Esophagus mucosa (tissue), 1 donor: ENCODE measurements around the gene LRRC47. TPM values are rescaled to one million over a fixed set of nuclear protein-coding genes. Genes with fewer than 3 reads are reported as not detected.
A peak's percentile ranks its signal among the peaks of the same experiment; 100 is the strongest.

ENCODE experiments used
- ATAC-seq: fragments of 200-7000 bp; cut with Tn5 transposase; one replicate; pipeline ENCODE4 v1.9.1; 2020
- total RNA-seq: library from RNA; stranded (reverse); gene quantifications from one replicate; pipeline ENCODE4 v1.2.4, GENCODE V29; 2023
- donor health status: DM: yes; HTN: yes; CAD: no.

LRRC47 gene
- total RNA-seq, 1 donor from 2014 or later = 38.6 TPM

- ATAC-seq = no peak
Measured at GRCh38 chr1:3785456-3786157, 10.7 kb downstream of the LRRC47 start.

- ATAC-seq = no peak
Measured at GRCh38 chr1:3785045-3785444, 11.3 kb downstream of the LRRC47 start.

DNA sequence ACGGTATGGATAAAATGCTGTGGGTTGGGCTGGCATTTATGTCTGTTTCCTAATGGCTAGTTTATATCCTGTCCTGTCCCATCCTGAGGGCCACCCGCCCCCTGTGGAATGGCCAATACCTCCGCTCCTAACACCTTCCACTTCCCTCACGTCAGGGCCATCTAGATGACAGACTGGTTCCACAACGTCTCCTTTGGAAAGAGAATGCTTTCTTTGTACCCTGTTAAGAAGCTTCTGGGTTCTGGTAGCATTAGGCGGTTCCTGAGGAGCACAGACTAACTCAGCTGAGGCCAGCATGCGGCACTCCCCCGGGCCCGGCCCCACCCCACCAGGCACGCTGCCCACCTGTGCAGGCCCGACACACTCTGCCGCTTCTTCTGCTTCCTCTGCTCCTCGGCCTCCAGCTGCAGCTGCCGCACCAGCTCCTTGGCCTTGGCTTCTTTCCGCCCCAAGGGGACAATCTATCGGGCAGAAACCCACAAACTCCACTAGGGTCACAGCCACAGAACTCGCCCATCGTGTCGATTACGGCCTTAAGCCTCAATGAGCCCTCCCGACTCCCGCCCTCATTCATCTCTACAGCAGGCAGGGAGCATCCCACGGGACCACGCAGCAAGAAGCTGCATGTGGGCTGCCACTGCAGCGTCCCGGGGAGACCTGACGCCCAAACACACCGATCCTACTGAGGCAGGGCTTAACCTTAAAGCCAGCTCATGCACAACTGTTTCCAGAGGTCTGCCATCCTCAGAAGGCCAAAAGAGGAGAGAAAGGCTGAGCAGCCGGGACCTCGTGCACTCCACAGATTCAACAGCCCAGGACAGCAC is 12.4 kb downstream of the LRRC47 start:
- no peak for ATAC-seq

DNA sequence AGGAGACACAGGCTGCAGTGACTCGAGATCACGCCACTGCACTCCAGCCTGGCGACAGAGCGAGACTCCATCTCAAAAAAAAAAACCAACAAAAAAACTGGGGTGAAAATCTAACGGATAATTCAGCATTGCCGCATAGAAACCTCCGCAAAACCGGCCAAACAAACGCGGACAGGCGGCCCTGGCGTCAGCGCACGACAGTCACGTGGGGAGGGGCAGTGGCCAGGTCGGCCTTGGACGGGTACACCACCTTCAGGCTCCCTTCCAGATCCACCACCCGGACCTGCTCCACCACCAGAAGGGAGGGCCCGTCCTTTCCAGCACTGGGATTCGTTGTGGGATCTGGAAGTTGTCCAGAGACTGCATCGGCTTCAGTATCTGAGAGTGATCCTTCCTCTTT is 15.4 kb downstream of the LRRC47 start:
- no peak for ATAC-seq

DNA sequence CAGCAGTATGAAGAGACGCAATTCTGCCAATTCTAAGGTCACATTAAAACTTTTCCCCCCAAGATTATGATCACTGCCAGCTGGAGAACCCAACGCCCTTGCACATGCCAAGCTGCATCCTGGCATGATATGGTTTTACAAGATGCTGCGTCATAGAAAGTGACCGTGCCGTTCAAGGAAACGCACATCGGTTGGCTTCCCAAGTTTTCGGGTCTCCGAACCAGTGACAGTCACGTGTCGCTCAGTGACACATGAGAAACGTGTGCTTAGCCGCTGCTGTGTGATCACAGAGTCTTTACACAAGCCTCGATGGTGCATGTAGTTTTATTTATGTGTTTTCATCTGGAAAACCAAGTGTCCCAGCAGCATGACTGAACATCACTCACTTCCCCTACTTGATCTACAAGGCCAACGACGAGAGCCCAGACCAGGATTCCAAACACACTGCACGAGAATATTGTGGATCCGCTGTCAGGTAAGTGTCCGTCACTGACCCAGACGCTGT is 16.3 kb downstream of the LRRC47 start:
- ATAC-seq = no peak

DNA sequence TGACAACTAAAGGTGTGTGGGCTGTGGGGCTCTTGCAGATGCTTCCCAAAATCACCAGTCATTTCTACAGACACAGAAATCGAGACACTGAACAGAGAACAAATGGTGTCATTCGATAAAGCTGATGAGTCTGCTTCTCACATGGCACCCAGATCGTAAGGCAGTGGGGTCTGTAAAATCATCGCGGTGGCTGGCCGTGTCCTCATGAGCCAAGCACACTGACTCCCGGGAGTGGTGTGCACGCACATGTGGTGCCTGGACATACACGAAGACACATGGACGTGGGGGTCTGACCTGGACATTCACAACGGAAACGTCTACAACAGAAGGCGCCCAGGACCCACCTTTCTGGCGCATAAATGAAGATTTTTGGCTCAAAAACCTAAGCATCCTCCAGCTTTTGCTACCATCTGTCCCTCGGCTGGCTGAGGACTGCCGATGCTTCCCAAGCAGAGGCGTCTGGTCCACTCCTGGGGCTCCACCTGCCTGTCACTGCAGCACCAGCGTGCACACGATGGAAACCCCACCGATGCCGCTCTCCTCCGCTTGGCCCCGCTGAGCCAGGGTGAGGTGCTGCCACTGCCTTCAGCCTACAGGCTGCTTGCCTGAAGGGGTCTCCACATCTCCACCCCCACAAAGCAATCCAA is 16.9 kb downstream of the LRRC47 start:
- ATAC-seq = no peak

DNA sequence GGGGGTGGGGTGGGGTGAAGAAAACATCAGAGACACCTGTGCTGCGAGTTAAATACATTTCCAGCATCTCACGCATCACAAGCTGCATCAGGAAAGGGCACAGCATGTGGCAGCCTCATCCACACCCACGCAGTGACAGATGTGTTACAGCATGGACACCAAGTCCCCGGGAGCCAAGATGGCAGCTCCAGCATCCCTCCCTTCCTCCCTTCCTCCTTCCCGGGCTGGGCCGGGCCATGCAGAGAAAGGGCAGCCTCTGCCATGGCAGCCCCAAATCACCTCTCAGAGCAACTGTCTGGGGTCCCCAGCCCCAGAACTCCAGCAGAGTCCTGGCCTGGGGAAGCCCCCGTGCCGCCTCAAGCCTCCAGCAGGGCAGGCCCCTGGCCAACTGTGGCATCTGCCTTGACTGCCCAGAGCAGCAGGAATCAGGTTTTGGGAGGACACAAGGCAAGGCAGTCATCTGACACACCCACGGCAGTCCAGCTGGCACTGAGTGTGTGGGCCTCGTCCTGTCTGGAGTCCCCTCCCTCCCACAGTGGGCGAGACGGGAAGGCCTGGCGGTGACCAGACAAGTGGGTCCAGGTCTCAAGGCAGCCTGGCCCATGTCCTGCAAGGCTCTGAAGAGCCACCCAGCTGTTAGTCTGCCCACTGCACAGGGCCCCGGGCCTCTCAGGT is 17.6 kb downstream of the LRRC47 start:
- no peak for ATAC-seq

DNA sequence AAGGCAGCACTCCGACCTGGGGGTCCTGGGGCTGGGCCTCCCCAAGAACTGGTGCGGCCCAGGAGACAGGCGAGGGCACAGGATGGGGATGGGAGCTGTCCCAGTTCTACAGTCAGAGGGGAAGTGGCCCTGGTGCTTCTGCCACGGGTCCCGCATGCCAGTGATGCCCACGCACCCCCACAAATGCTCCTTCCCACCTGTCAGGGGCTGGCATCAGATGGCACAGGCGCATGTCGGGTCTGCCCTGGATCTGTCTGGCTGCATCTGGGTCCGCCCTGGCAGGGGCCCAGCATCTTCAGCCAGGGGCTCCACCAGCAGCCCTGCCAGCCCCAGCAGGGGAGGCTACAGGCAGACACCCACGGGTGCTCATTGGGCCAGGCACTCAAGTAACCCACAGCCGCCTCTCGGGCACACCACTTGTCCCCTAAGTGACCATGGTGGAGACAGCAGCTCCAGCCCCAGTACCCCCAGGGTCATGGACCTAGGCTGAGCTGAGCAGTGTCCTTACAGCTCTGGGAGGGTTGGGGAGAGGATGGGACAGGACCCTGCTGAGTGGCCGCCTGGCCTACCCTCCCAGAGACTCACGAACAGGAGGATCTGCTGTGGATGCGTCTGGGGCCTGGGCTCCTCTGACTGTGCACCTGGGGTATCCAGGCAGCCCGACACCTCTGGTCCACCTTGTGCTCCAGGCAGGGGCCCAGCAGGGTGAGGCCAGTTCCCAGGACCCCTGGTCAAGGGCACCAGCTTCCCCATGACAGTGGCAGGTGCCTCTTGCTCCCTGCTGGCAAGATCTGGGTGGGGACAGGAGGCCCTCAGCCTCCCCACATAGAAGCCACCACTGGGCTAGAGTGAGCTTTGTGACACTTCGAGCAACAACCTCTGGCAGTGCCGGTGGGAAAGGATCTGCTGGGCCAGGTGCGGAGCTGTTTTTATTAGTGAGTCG is 18.4 kb downstream of the LRRC47 start:
- ATAC-seq = no peak

DNA sequence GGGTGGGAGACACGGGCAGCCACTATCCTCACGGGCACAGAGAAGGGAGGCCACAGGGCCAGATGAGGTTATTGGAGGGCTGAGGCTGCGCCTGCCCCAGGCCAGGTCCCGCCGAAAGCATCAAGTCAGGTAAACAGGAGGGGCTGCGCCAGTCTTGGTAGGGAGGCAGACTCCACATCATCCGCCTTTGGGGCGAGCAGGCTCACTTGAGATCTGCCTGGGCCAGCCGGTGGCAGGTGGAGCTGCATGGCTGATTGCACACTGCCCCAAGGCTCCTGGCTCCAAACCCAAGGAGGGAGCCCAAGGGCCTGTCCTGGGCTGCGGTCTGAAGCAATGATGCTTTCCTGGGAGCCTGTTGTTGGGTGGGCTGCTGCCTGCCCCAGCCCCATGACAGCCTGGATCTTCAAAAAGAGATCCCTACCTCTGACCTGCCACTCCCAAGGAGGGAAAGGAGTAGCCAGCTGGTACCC is 19.2 kb downstream of the LRRC47 start:
- no peak for ATAC-seq

DNA sequence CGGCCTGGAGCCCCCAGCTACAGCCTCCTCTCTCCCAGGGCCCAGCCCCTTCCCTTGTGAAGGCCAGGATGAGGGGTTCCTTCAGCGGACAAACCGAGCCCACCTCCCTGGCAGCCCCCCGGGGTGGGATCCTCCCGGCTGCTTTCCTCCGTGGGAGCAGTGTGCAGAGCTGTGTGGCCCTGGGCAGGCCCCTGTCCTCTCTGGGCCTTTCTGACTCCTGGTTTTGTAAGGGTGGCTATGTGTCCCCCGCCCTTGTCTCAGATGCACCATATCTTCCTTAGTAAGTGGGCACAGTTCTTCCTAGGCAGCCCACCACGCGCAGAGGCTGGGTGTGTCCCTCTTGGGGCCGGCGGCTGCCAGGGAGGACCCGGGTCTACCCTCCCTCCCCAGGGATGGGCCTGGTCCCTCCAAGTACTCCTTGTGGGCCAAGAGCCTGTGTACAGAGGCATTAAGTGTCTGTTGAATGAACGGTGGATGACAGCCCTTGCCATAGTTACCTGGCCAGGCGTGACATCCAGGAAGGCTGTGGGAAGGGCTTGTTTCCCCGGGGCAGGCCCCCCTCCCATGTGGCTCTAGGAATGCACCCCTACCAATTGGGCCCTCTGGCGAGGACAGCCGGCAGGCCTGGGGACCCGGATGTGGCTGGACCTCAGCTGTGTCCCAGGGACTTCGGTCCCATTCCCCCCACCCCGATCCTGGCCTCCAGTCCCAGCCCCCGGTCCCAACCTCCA is 19.9 kb downstream of the LRRC47 start:
- ATAC-seq = peak; percentile 1

DNA sequence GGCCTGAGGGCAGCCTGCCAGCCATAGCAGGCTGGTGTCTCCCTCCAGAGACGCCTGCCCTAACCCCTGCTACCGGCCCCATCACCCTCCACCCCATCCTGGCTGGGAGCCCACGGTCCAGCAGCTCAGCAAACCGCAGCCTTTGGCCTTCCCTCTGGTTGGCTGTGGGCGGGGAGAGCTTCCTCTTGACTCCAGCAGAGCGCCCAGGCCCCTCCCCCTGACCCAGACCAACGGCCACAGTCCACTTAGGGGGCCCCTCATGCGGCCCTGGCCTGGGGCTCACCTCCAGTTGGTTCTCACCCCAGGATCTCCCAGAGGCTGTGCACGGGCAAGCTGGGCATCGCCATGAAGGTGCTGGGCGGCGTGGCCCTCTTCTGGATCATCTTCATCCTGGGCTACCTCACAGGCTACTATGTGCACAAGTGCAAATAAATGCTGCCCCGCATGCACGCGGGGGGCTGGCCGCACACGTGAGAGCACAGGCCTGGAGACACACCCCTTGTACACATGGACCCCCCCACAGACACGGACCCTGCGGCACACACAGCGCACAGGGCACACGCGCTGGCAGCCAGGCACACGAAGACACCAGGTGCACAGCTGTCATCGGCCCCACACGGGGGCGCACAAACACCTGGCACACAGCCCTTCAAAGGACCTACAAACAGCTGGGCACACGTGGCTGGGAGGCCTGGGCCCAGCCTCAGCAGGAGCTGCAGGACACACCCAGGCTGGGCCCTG is 20.6 kb downstream of the LRRC47 start:
- peak; percentile 59 for ATAC-seq

DNA sequence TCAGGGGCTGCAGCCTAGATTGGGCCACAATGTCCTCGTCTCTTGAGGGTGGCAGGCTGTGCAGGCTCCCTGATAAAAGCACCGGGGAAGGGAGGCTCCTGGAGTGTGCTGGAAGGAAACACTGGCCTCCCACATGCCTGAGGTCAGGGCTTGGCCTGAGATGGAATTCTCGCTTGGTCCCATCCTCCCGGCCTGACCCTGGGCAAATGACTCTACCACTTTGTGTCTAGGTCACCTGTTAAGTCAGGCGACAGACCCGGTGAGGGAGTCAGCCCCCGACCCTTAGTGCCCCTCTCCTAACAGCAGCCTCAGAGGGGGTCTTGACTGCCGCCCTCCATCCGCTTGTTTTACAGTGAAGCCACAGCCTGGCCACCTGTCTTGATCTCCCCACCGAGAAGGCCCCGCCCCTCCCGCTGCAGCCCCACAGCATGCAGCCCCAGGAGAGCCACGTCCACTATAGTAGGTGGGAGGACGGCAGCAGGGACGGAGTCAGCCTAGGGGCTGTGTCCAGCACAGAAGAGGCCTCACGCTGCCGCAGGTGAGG is 21.3 kb downstream of the LRRC47 start:
- ATAC-seq = no peak

DNA sequence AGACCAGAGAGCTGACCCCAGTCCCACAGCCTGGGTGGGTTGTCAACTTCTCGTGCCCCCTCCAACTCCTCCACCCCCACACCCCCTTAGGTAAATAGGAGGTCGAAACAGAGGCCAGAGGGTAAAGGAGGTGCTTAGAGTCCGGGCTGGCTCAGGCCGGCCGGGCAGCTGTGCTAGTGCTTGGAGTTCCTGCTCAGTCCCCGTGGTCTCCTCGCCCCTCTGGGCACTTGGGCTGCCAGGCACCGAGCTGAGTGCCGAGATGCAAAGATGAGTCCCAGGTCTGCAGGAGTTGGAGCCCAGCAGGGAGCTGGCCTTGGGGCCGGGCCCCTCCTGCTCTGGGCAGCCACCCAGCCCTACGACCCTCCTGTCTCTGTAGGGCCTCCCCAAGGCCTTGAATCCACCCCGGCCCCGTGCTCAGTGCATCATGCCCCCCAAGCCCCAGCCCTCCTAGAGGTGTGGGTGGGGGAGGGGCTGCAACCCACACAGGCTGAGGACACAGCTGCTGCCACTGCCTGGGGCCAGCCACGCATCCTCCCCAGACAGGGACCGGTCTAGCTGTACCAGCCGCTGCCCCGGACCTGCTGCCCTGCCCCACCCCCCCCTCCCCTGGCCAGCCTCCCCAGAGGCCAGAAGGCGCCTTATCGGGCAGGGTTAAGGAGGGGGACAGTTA is 21.9 kb downstream of the LRRC47 start:
- no peak for ATAC-seq

GRCh38 chr1:3773572-3774275 is 22.6 kb downstream of the LRRC47 start:
- ATAC-seq = no peak

DNA sequence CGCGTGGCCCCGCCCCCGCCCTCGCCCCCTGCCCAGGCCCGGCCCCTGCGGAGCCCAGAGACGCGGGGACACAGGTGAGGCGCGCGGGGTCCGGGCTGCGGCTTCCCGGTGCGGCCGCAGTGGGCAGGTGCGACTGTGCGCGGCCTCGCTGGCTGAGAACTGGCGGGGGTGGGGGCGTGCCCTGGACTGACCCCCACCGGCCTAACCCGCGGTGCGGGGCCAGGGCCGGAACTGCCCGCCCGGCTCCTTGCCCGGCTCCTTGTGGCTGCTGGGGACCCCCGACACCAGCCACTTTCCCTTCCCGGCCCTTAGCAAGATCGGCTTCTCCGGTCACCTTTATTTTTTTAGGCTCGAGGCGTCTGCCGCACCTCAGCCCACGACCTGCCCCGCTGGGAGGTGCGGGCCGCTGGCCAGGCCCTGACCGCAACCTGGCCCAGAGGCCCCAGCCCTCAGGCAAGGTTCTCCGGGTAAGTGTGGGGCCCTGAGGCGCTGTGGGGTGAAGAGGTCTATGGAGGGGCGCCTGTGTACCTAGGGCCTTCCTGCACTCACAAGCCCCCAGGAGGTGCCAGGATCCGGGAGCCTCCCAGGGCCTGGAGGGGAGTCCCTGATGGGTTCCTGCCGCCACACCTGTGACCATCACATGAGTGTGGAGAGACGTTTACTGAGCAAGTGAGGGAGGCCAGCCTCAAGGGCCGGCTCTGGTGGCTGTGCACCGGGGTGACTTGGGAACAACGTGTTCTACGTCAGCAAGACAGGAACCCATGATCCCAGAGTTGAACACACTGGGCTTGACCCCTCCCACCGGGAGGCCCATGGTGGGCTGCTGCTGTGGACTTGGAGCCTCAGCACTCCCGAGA is 23.4 kb downstream of the LRRC47 start, which contains the start of gene SMIM1:
TSS of gene SMIM1 (plus strand) at position 35 of the 857 bp plus-strand sequence. CDS start 2,625 bp downstream, outside the sequence.
- ATAC-seq = no peak

DNA sequence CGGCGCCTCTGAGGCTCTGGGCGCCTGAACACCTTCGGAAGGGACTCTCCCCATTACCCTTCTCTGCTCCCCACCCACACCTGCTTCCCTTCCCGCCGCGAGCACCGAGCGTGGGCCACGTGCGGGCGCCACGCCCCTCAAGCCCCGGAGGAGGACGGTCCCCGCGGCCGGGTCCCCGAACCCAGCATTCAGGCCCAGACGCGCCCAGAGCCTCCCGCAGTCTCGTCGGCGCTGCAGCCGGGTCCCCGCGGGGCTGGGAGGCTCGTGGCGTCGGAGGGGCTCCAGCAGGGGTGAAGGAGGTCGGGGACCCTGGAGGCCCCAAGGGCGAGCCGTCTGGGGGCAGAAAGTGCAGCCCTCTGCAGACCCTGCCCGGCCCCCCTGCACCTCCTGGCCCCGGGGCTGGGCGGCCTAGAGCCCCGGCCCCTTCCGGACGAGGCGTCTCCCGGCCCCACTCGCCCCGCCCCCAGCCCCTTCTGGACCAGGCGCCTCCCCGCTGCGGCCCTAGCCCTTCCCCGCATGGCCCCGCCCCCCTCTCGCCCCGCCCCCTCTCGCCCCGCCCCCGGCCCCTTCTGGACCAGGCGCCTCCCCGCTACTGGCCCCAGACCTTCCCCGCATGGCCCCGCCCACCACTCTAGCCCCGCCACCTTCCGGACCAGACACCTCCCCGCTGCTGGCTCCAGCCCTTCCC is 24.1 kb downstream of the LRRC47 start:
- peak; percentile 77 for ATAC-seq
